H9 (cell line): ENCODE measurements around the gene SPRY4. TPM values are rescaled to one million over a fixed set of nuclear protein-coding genes. Genes with fewer than 3 reads are reported as not detected.
"Not testable (repeated sequence)": the region's sequence is repeated elsewhere in the genome, so short reads cannot be mapped to it uniquely, and the experiment has no call there.

Source experiments
- DNase-seq: peaks from one replicate; pipeline ENCODE4 v3.0.0-alpha.2; 2017
- H2AFZ ChIP-seq: one replicate; pipeline ENCODE4 v1.6.1; 2013; ENCODE audit warnings: mild to moderate bottlenecking, low read length, control low read depth, moderate library complexity
- H2AK5ac ChIP-seq: 2 replicates; pipeline ENCODE4 v1.6.1; 2013; ENCODE audit warnings: low read length, control low read depth, mixed read lengths; ENCODE audit not compliant: insufficient read length
- H2BK120ac ChIP-seq: one replicate; pipeline ENCODE4 v1.6.1; 2013; ENCODE audit warnings: low read depth, mild to moderate bottlenecking, low read length, control low read depth, inconsistent platforms; ENCODE audit not compliant: poor library complexity, severe bottlenecking
- H2BK12ac ChIP-seq: 2 replicates; pipeline ENCODE4 v1.6.1; 2013; ENCODE audit warnings: low read length, control low read depth, mixed read lengths, low read depth; ENCODE audit not compliant: insufficient read length
- H2BK15ac ChIP-seq: 2 replicates; pipeline ENCODE4 v1.6.1; 2013; ENCODE audit warnings: low read depth, low read length, control low read depth
- H2BK20ac ChIP-seq: one replicate; pipeline ENCODE4 v1.6.1; 2013; ENCODE audit warnings: low read depth, mild to moderate bottlenecking, low read length, control low read depth, inconsistent platforms; ENCODE audit not compliant: poor library complexity, severe bottlenecking
- H2BK5ac ChIP-seq: 2 replicates; pipeline ENCODE4 v1.6.1; 2013; ENCODE audit warnings: low read length, control low read depth, mixed read lengths; ENCODE audit not compliant: insufficient read length
- H3K14ac ChIP-seq: 2 replicates; pipeline ENCODE4 v1.6.1; 2013; ENCODE audit warnings: low read length, control low read depth; ENCODE audit not compliant: insufficient read depth
- H3K18ac ChIP-seq: 2 replicates; pipeline ENCODE4 v1.6.1; 2013; ENCODE audit warnings: low read depth, mild to moderate bottlenecking, mixed read lengths, low read length, control low read depth; ENCODE audit not compliant: insufficient read length
- H3K23ac ChIP-seq: 2 replicates; pipeline ENCODE4 v1.6.1; 2013; ENCODE audit warnings: low read length, control low read depth, mixed read lengths, low read depth; ENCODE audit not compliant: insufficient read length
- H3K23me2 ChIP-seq: 2 replicates; pipeline ENCODE4 v1.6.1; 2013; ENCODE audit warnings: low read depth, mild to moderate bottlenecking, mixed read lengths, low read length, control low read depth; ENCODE audit not compliant: insufficient read length, poor library complexity, severe bottlenecking
- H3K27ac ChIP-seq: 2 replicates; pipeline ENCODE4 v1.5.1; 2013; ENCODE audit warnings: low read length, control low read depth, mixed read lengths, low read depth; ENCODE audit not compliant: insufficient read length
- H3K27me3 ChIP-seq: 2 replicates; pipeline ENCODE4 v1.6.1; 2013; ENCODE audit warnings: low read length, control low read depth, inconsistent platforms; ENCODE audit not compliant: insufficient read depth
- H3K4ac ChIP-seq: 2 replicates; pipeline ENCODE4 v1.6.1; 2013; ENCODE audit warnings: low read depth, mild to moderate bottlenecking, control low read depth, inconsistent platforms, low read length, moderate library complexity
- H3K4me1 ChIP-seq: 2 replicates; pipeline ENCODE4 v1.6.1; 2013; ENCODE audit warnings: low read length, control low read depth, inconsistent platforms; ENCODE audit not compliant: insufficient read depth
- H3K4me2 ChIP-seq: 2 replicates; pipeline ENCODE4 v1.6.1; 2013; ENCODE audit warnings: low read length, control low read depth, mixed read lengths; ENCODE audit not compliant: insufficient read length, insufficient read depth
- H3K56ac ChIP-seq: 2 replicates; pipeline ENCODE4 v1.6.1; 2013; ENCODE audit warnings: low read depth, mild to moderate bottlenecking, mixed read lengths, low read length, control low read depth; ENCODE audit not compliant: insufficient read length
- H3K79me1 ChIP-seq: 2 replicates; pipeline ENCODE4 v1.6.1; 2013; ENCODE audit warnings: low read depth, mild to moderate bottlenecking, moderate library complexity, low read length, control low read depth, inconsistent platforms; ENCODE audit not compliant: insufficient read depth, poor library complexity, severe bottlenecking
- H3K79me2 ChIP-seq: 2 replicates; pipeline ENCODE4 v1.6.1; 2013; ENCODE audit warnings: low read length, control low read depth, inconsistent platforms; ENCODE audit not compliant: insufficient read depth
- H3K9ac ChIP-seq: 2 replicates; pipeline ENCODE4 v1.6.1; 2013; ENCODE audit warnings: low read length, control low read depth, mixed read lengths; ENCODE audit not compliant: insufficient read length; ENCODE audit errors: extremely low read depth
- H3K9me3 ChIP-seq: one replicate; pipeline ENCODE4 v1.6.1; 2013; ENCODE audit warnings: low read depth, low read length, inconsistent platforms; ENCODE audit not compliant: control insufficient read depth
- H3T11ph ChIP-seq: one replicate; pipeline ENCODE4 v1.6.1; 2013; ENCODE audit warnings: mild to moderate bottlenecking, low read length, control low read depth, inconsistent platforms
- H4K20me1 ChIP-seq: one replicate; pipeline ENCODE4 v1.6.1; 2013; ENCODE audit not compliant: control insufficient read depth, insufficient read length, insufficient read depth
- H4K5ac ChIP-seq: 2 replicates; pipeline ENCODE4 v1.6.1; 2013; ENCODE audit warnings: low read depth, mild to moderate bottlenecking, mixed read lengths, low read length, control low read depth; ENCODE audit not compliant: insufficient read length
- H4K8ac ChIP-seq: replicated peaks from 2 replicates; pipeline ENCODE4 v1.6.1; 2013; ENCODE audit warnings: low read length, control low read depth, mixed read lengths, low read depth; ENCODE audit not compliant: insufficient read length
- H4K91ac ChIP-seq: 2 replicates; pipeline ENCODE4 v1.6.1; 2013; ENCODE audit warnings: low read depth, mild to moderate bottlenecking, moderate library complexity, mixed read lengths, low read length, control low read depth; ENCODE audit not compliant: insufficient read length
- H3K27ac Mint-ChIP-seq, 3 experiments: 2 replicates in 2 of 3; 3 replicates in 1 of 3; pipeline ENCODE4 v1.8.0; 2020 to 2021; ENCODE audit warnings: mixed read lengths in 3 of 3, mild to moderate bottlenecking in 1 of 3, moderate library complexity in 1 of 3
- H3K27me3 Mint-ChIP-seq: 2 replicates; pipeline ENCODE4 v1.8.0; 2021; ENCODE audit warnings: low read depth, mild to moderate bottlenecking, moderate library complexity, mixed read lengths
- H3K36me3 Mint-ChIP-seq, 3 experiments: 2 replicates in 2 of 3; 3 replicates in 1 of 3; pipeline ENCODE4 v1.8.0; 2020 to 2021; ENCODE audit warnings: low read depth in 3 of 3, mixed read lengths in 3 of 3; ENCODE audit not compliant: insufficient read depth in 1 of 3
- H3K4me1 Mint-ChIP-seq, 2 experiments: 2 replicates each; pipeline ENCODE4 v1.8.0; 2020; ENCODE audit warnings: mixed read lengths in 2 of 2
- H3K4me3 Mint-ChIP-seq, 2 experiments: 2 replicates in 1 of 2; 3 replicates in 1 of 2; pipeline ENCODE4 v1.8.0; 2020 to 2021; ENCODE audit warnings: mild to moderate bottlenecking in 2 of 2, mixed read lengths in 2 of 2, moderate library complexity in 1 of 2
- H3K9me3 Mint-ChIP-seq, 2 experiments: 2 replicates in 1 of 2; 3 replicates in 1 of 2; pipeline ENCODE4 v1.8.0; 2020; ENCODE audit warnings: mild to moderate bottlenecking in 2 of 2, mixed read lengths in 2 of 2, moderate library complexity in 1 of 2
- WGBS: extraction: QIAGEN DNeasy Blood & Tissue Kit; methylation state at CpG from one replicate; pipeline ENCODE4 v1.1.7; 2013; ENCODE audit warnings: missing lambda C conversion rate, low lambda C conversion rate, mixed read lengths; ENCODE audit not compliant: insufficient read length; ENCODE audit errors: extremely low coverage; 5-methylcytosine and 5-hydroxymethylcytosine counted together
- total RNA-seq: library from RNA; stranded (reverse); gene quantifications from 2 replicates; pipeline ENCODE4 v1.2.1, GENCODE V29; 2021
- TF ChIP-seq, protein P1 (sequence below): fragments of 200-600 bp; sonication (generic); conservative IDR thresholded peaks from 3 replicates; pipeline ENCODE4 v1.8.0; 2021; ENCODE audit warnings: antibody characterized with exemption, mild to moderate bottlenecking

Gene SPRY4
- total RNA-seq, 1 experiment from 2014 or later = 92.4 TPM

DNA sequence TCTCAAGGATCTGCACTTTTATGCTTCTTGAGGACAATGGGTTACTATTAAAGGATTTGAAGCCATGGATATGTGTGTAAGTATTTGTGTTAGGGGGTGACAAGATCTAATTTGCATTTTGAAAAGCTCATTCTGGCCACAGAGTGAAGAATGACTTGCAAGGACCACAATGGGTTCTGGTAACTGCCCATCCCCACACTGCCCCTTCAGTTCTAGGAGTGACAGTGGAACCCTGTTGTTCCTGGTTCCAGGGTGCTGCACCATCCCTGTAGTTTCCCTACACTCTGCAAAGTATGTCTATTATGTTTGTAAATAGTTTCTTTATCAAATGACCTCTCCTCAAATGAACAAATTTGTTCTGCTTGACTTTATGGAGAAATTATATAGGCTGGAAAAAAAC is 9.7 kb upstream of the SPRY4 start:
- H3K27me3 Mint-ChIP-seq = no peaks in the 10 kb centered on the region; the same call in 1 of the 2 replicates
- H3K4me1 Mint-ChIP-seq = peaks cover 11 to 23% of the 10 kb centered on the region in 2 experiments
- no peak overlapping the region for H3K4me3 Mint-ChIP-seq
- Histone ChIP-seq H3K4me2 (no peak overlapping the region), H3K4me1 (peaks cover 5% of the 10 kb centered on the region; the same call in 1 of the 2 replicates), H3T11ph (no peak overlapping the region), H3K79me1 (no peaks in the 10 kb centered on the region), H3K23ac (no peak overlapping the region), H3K27me3 (no peaks in the 10 kb centered on the region), H2BK120ac (no peak overlapping the region), H4K5ac (no peak overlapping the region), H3K4ac (no peak overlapping the region), H3K9me3 (no peaks in the 10 kb centered on the region), H2BK5ac (no peak overlapping the region), H3K14ac (no peak overlapping the region), H4K8ac (no peak overlapping the region), H3K18ac (no peak overlapping the region), H3K27ac (no peak overlapping the region), H2BK20ac (no peak overlapping the region), H3K9ac (no peak overlapping the region), H2AFZ (no peak overlapping the region), H4K91ac (no peak overlapping the region), H2AK5ac (no peak overlapping the region), H4K20me1 (no peaks in the 10 kb centered on the region), H3K56ac (no peak overlapping the region), H2BK15ac (no peak overlapping the region), H3K23me2 (no peaks in the 10 kb centered on the region), H2BK12ac (no peak overlapping the region), H3K79me2 (no peaks in the 10 kb centered on the region; the same call in 1 of the 2 replicates)
- no peak overlapping the region; a peak in 1 of 7 replicates for H3K27ac Mint-ChIP-seq
- H3K36me3 Mint-ChIP-seq = peaks cover 0 to 8% (median 0%) of the 10 kb centered on the region in 3 experiments; a peak in 2 of 7 replicates
- TF ChIP-seq, protein P1, sequence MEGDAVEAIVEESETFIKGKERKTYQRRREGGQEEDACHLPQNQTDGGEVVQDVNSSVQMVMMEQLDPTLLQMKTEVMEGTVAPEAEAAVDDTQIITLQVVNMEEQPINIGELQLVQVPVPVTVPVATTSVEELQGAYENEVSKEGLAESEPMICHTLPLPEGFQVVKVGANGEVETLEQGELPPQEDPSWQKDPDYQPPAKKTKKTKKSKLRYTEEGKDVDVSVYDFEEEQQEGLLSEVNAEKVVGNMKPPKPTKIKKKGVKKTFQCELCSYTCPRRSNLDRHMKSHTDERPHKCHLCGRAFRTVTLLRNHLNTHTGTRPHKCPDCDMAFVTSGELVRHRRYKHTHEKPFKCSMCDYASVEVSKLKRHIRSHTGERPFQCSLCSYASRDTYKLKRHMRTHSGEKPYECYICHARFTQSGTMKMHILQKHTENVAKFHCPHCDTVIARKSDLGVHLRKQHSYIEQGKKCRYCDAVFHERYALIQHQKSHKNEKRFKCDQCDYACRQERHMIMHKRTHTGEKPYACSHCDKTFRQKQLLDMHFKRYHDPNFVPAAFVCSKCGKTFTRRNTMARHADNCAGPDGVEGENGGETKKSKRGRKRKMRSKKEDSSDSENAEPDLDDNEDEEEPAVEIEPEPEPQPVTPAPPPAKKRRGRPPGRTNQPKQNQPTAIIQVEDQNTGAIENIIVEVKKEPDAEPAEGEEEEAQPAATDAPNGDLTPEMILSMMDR = no peak
- H3K9me3 Mint-ChIP-seq = no peaks in the 10 kb centered on the region
- no peak for DNase-seq

DNA sequence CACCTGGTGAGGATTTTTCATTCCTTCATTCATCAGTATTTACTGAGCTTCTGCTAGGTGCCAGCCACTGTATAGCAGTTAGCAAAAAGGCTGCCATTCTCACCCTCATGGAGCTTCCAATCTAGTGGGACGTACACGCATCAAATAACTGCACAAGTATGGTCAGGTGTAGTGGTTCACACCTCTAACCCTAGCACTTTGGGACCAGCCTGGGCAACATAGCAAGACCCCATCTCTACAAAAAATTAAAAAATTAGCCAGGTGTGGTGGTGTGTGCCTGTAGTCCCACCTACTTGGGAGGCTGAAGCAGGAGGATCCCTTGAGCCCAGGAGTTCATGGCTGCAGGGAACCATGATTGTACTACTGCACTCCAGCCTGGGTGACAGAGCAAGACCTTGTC is 8.9 kb upstream of the SPRY4 start:
- not testable (repeated sequence) for H2BK20ac ChIP-seq, H3K9ac ChIP-seq, DNase-seq, H4K5ac ChIP-seq, H2AK5ac ChIP-seq, H3K4me2 ChIP-seq, H3K14ac ChIP-seq, H3K79me1 ChIP-seq, H2BK120ac ChIP-seq, H3K56ac ChIP-seq, H2BK15ac ChIP-seq, H2BK12ac ChIP-seq, H3K9me3 ChIP-seq, H3K27ac ChIP-seq, H3K79me2 ChIP-seq, H2AFZ ChIP-seq, H3K18ac ChIP-seq, H3K27me3 ChIP-seq, H3K4me3 Mint-ChIP-seq, H3K9me3 Mint-ChIP-seq, H3K4me1 ChIP-seq, H3K4ac ChIP-seq, H4K20me1 ChIP-seq, H3T11ph ChIP-seq, H4K8ac ChIP-seq, H3K23me2 ChIP-seq, H4K91ac ChIP-seq, H3K27me3 Mint-ChIP-seq, H3K36me3 Mint-ChIP-seq, H3K23ac ChIP-seq, H3K27ac Mint-ChIP-seq, H2BK5ac ChIP-seq
- no CpG with 5 or more reads among the region's 2 CpGs for WGBS
- peaks cover 15 to 27% of the 10 kb centered on the region in 2 experiments for H3K4me1 Mint-ChIP-seq
